NCI-H1417 (cell line): ENCODE measurements around the gene KCNK1.

Experiments used
- DNase-seq, 3 experiments: peaks; one replicate each; lab custom pipeline; 2025; lab: John Stamatoyannopoulos, UW

The KCNK1 gene

DNA sequence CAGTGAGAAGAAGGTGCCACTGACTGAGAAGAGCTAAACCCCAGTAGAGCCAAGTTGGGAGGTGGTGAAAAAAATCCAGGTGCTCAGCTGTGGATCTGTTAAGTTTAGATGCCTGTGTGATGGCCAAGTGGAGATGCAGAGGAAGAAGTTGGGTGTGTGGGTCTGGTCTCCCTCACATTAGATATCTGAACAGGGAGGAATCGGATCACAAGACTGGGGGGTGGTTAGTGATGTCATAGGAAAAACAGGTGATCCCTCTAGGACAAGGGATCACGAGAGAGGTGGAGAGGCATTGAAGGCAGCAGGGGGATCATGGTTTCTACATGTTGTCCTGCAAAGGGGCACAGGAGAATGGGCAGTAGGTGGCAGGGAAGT lies 22.6 kb downstream of the KCNK1 start:
- DNase-seq = no peak

DNA sequence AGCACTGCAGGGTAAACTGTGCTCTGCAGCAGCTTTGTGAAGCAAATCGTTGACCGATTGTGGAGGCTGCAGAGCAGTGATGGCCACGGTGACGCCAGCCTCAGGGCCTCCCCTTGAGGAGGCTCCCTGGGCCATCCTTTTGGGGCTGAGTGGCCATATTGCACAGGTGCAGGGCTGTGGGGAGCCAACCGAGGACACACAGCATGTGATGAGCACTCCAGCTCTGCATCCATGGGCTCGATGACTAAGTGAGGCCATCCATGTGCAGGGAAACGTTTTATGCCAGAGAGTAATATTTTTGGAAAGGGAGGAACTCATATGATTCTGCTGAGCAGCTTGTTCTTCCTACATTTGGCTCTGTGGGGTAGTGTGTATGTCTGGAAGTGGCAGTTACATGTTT lies 24.6 kb downstream of the KCNK1 start:
- no peak for DNase-seq

GRCh38 chr1:233639611-233640010 lies 25.7 kb downstream of the KCNK1 start:
- DNase-seq = no peak

DNA sequence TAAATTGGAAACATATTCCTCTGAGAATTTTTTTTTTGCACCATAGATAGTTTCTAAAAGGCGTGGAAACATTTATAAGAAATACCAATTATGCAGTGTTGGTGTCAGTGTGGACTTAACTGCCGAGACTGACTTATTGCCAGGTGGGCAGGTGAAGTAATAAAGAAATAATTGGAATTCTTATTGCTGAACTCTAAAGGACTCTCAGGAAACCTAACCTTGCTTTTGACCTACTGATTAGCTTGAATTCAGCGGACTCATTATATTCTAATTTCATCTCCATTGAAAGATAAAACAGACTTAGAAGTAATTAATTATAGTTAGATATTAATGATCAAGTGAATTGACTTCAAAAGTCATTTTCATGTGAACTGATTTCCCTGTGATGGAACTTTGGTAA lies 26.3 kb downstream of the KCNK1 start:
- DNase-seq = no peak

DNA sequence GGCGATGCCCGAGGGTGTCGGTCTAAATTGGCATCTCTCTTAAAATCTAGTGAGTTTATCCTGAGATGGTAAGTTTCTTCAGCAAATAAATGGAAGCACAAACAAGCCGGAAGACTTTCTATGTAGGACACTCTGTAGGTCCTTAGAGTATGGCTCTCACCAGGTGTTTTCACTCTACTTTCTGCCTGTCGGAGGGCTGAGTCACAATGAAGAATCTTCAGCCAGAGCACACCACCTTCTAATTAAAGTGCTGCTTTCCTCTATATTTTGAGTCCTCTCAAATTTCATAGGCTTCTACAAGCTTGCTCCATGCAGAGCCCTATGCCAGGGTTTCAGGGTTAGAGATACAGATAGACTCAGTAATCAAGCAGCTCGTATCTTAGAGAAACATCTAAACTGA lies 27.1 kb downstream of the KCNK1 start:
- no peak for DNase-seq

DNA sequence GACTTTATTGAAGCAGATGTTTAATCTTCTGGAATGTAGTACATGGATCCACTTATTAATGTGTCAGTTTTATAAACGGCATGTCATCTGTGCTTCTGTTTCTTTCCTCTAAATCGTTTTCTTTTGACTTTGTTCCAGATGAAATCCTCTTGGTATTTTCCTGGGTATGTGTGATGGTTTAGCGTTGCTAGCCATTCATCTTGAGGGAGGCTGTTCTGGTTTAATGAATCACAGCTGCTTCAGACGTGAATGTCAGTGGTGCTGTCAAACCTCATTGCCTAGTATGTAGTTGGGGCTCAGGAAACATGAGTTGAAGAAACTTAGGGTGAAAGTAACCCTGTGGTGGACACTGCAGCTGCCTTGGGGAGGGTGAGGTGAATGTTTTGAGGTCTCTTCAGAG lies 33.2 kb downstream of the KCNK1 start:
- DNase-seq = no peak

- DNase-seq = no peak
These were observed 33.7 kb downstream of the KCNK1 start for GRCh38 chr1:233647636-233648035.

DNA sequence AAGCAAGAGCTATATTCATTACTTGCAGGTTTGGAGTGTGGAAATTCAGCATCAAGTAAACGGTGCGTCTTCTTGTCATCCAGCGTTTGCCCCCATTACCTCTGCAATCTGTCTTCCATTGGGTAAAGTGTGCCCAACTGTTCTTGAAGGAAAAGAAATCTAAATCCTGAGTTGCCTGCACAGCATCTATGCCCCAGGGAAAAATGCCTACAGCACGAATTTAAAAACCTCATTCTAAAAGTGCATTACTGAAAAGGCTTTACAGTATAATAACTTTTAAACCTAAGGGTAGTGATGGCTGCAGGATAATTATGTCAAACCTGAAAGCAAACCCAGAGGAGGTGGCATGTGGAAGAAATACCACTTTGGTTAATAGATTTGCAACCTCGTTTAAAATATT lies 37.2 kb downstream of the KCNK1 start:
- DNase-seq = no peak

GRCh38 chr1:233651563-233652233 lies 37.8 kb downstream of the KCNK1 start:
- DNase-seq = no peak

DNA sequence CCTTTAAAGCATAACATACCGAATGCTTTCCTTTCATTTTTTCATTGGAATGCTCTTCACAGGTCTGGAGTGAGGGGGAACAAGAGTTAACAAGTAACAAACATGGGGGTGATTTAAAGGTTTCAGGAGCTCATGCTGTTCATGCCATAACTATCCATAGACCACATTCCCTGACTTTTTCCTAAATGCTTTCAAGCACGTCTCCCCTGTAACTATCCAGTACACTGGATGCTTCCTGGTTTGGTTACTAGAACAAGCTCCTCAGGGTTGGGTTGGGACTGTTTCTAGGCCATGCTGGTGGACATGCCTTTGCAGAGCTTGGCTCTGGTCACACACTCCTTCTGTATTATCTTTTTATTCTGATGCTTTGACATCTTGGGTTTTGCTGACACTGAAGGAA lies 38.6 kb downstream of the KCNK1 start:
- no peak for DNase-seq

DNA sequence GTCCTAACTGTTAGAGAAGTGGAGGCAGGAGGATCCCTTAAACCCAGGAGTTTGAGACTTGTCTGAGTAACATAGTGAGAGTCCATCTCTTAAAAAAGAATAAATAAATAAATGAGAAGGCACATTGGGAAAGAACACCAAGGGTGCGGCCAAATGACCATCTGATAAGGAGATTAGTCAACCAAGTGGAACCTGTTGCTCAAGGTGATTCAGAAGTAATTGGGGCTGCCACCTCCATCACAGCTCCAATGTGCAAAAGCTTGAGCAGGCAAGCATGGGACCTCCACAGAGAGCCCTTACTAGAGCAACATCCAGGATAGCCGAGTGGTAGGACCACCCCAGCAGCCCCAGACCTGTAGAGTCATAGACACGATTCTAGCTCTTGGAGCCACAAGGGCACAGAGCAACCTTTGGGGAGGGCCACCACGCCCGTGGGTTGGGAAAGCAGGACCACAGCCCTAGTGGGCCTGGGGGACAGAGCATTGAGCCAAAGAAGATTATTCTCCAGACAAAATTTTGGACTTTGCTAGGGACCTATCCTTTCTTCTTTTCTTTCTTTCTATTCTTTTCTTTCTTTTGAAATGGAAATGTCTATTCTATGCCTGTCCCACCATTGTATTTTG lies 40.9 kb downstream of the KCNK1 start:
- DNase-seq = no peak

GRCh38 chr1:233655301-233655740 lies 41.4 kb downstream of the KCNK1 start:
- no peak for DNase-seq

- DNase-seq = peak in 2 of 3 experiments; percentile 0 to 23
These were observed 42.2 kb downstream of the KCNK1 start for GRCh38 chr1:233656032-233656635.

GRCh38 chr1:233656687-233657086 lies 42.8 kb downstream of the KCNK1 start:
- no peak for DNase-seq

DNA sequence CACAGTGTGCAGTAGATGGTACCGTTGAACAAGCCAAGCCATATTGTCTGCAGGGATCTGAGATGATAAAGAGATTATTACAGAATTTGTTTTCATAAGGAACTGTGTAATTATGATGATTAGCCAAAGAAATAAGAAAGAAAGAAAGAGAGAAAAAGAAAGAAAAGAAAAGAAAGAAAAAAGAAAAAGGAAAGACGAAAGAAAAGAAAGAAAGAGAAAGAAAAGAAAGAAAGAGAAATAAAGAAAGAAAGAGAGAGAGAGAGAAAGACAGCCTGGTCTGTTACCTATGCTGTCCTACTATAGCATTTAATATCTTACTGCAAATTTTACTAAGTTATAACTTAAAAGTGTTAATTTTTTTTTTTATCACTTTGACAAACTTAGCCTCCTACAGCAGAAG lies 43.6 kb downstream of the KCNK1 start:
- DNase-seq = no peak

DNA sequence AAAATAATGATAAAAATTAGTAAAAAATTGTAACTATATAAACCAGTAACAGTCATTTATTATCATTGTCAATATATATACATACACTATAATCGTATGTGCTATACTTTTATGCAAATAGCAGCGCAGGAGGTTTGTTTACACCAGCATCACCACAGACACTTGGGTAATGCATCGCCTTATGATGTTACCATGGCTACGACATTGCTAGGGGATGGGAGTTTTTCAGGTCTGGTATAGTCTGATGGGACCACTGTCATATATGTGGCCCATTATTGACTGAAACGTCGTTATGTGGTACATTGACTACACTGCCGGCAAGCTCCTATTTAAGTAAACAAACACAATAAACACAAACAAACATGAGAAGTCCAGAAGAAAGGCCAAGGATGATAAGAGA lies 45.6 kb downstream of the KCNK1 start:
- DNase-seq = peak in 1 of 3 experiments; percentile 15

DNA sequence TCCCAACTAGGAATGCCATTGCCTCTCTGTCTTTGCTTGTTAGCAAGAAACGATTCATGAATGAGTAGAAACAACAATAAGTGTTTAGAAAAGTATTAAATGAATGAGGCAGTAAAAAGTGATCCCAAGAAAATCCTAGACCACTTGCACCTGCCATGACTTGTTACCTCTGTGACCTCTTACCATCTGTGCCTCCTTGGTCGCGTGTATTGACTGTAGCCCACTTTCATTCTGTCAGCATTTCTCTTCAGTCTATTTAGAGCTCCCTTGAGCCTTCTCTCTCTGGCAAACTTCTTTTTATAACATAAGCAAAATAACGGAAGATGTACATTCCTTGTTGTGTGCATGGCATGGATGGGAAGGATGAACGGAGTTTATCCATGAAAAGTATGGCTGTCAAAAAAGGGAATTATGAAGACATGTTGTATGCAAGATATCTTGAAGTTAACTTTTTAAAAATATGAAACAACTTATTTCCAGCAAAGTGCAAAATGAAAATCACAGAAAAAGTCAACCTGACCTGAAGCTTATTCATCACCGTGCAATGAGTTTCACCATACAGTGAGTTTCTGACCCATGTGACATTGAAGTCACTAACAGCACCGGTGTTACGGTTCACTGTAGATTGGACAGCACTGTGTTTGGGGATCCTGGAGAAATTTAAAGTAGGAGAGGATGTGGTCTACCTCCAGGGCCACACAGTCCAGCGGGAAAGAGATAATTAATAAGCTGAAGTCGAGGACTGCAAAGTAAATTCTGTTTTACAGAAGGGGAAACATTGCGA lies 47.7 kb downstream of the KCNK1 start:
- no peak for DNase-seq

- no peak for DNase-seq
These were observed 48.8 kb downstream of the KCNK1 start for GRCh38 chr1:233662575-233663304.

DNA sequence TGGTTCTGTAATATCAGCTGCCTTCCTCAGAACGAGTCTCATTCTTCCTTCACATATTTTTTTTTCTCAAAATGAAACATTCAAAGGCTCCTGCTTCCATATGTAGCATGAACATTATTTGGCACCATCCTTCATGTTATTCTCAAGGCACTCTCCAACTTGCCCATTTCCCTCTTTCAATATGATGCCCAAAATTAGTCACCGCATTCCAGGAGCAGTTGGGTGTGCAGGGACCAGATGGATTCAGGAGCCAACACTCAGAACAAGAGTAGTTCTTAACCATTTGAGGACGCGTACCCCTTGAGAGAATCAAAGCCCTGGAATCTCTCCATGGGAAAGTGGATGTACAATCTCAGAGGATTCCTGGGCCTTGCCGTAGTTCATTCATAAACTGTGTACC lies 50.3 kb downstream of the KCNK1 start:
- no peak for DNase-seq

DNA sequence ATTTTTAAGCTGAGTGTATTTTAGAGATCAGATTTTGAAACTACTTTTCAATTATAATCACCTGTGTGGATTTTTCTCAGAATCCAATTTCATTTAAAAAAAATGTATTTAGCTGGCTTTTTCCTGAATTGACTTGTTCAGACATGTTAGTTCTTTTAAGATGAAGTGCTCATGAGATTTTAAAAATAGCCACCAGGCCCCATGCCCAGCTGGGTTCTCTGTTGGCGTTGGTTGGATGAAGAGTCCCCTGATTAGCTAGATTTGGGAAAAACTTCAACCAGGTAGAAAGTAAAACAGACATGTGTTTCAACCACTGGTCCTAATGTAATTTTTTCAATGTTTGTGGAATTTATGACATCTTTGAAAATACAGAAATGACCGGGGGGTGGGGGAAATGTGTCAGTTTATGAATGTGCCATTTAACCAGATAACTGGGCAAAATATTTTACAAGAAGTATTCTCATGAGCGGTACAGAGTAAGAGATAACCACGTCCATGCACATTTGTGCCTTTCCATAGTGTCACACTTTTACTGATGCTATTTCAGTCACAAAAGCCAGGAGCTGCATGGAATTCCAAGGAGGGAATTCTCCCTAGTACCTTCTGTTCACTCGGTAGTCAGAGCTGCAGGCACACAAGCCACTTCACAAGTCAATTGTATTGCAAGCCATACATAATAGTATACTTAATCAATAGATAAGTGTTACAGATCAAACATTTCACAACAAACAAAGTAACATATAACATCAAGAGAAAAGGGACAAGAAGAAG lies 51.1 kb downstream of the KCNK1 start:
- DNase-seq = no peak

DNA sequence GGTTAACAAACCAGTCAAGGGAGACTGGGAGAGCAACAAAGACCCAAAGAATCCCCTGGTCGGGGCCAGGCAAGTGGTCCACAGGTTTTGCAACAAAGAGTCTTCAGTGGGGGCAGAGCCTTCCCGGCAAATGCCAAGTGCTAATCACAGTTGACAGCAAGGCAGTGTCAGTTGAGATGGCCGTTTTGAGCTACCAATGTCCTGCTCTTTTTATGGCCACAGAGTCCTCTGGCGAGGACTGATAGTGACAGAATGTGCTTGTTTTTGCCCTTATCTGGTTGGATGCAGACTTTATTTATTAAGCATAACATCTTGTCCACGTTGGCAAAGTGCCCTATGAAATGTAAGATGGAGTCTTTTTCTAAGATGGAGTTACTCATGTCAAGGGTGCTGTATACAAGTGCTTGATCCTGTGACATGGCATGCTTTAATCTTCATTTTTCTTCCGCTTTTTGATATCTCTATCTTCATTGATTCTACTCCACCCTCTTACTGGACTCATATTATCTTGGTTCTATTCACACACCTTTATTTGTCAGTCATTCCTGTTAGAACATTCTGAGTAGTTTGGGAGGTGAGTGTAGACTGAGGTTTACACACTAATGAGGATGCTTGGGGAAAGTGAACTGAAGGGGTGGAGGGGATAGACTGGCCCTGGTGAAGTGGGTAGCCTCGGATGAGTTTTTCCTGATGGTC lies 51.8 kb downstream of the KCNK1 start:
- DNase-seq = no peak
